ENCODE data around the gene MDN1.
A peak's percentile ranks its signal among the peaks of the same experiment; 100 is the strongest.
"Not testable (repeated sequence)": the region's sequence is repeated elsewhere in the genome, so short reads cannot be mapped to it uniquely, and the experiment has no call there.

The MDN1 gene

GRCh38 chr6:89819336-89820130 is at the start of gene MDN1:
MDN1 (minus strand) TSS chr6:89819794; CDS start chr6:89819607, 187 bp downstream.
- Histone ChIP-seq H3K9ac (ENCODE audit: low read depth, low read length) (peak within 1 kb of the TSS; percentile 97), H3K4me1 (ENCODE audit: insufficient read depth, low read length) (peaks cover 14% of the 10 kb centered on the region; the same call in 1 of the 2 replicates), H3K9me3 (ENCODE audit: control insufficient read depth, insufficient read depth, low read length) (no peaks in the 10 kb centered on the region), H3K36me3 (ENCODE audit: insufficient read depth, low read length) (peaks cover 4% of the 10 kb centered on the region; the same call in 1 of the 2 replicates)

DNA sequence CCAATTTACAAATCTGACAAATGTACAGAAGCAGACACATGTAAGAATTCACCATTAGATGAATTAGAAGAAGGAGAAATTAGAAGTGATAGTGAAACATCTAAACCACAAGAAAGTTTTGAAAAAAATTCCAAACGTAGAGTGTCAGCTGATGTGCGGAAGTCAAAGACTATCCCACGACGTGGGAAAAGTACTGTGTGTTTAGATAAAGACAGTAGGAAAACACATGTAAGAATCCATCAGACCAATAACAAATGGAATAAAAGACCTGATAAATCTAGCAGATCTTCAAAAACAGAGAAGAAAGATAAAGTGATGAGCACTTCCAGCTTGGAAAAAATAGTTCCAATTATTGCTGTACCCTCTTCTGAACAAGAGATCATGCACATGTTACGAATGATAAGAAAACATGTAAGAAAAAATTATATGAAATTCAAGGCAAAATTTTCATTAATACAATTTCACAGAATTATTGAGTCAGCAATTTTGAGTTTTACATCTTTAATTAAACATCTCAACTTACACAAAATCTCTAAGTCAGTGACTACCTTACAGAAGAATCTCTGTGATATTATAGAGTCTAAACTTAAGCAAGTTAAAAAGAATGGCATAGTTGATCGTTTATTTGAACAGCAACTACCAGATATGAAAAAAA is 46.6 kb upstream of the MDN1 start:
- Histone ChIP-seq H3K9me3 (ENCODE audit: control insufficient read depth, insufficient read depth, low read length) (no peaks in the 10 kb centered on the region; the same call in 1 of the 2 replicates), H3K9ac (ENCODE audit: low read depth, low read length) (no peak overlapping the region), H3K4me1 (ENCODE audit: insufficient read depth, low read length) (no peaks in the 10 kb centered on the region), H3K36me3 (ENCODE audit: insufficient read depth, low read length) (peaks cover 32% of the 10 kb centered on the region)

GRCh38 chr6:89862698-89863097 is 43.1 kb upstream of the MDN1 start:
- Histone ChIP-seq H3K9ac (ENCODE audit: low read depth, low read length) (no peak overlapping the region), H3K4me1 (ENCODE audit: insufficient read depth, low read length) (no peaks in the 10 kb centered on the region), H3K36me3 (ENCODE audit: insufficient read depth, low read length) (peaks cover 32% of the 10 kb centered on the region), H3K9me3 (ENCODE audit: control insufficient read depth, insufficient read depth, low read length) (no peaks in the 10 kb centered on the region; the same call in 1 of the 2 replicates)

DNA sequence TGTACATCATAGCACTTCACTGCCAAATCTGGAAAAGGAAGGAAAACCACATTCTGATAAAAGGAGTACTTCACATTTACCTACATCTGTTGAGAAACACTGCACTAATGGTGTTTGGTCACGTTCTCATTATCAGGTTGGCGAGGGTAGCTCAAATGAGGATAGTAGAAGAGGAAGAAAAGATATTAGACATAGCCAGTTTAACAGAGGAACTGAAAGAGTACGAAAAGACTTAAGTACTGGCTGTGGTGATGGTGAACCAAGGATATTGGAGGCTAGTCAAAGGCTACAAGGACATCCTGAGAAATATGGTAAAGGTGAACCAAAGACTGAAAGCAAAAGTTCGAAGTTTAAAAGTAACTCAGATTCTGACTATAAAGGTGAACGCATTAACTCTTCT is 42.7 kb upstream of the MDN1 start:
- Histone ChIP-seq H3K9ac (ENCODE audit: low read depth, low read length) (no peak overlapping the region), H3K9me3 (ENCODE audit: control insufficient read depth, insufficient read depth, low read length) (no peaks in the 10 kb centered on the region; the same call in 1 of the 2 replicates), H3K36me3 (ENCODE audit: insufficient read depth, low read length) (peaks cover 31% of the 10 kb centered on the region), H3K4me1 (ENCODE audit: insufficient read depth, low read length) (no peaks in the 10 kb centered on the region)

GRCh38 chr6:89859744-89860143 is 40.1 kb upstream of the MDN1 start:
- Histone ChIP-seq H3K9ac (ENCODE audit: low read depth, low read length) (no peak overlapping the region), H3K36me3 (ENCODE audit: insufficient read depth, low read length) (peaks cover 28% of the 10 kb centered on the region), H3K9me3 (ENCODE audit: control insufficient read depth, insufficient read depth, low read length) (no peaks in the 10 kb centered on the region), H3K4me1 (ENCODE audit: insufficient read depth, low read length) (no peaks in the 10 kb centered on the region)

GRCh38 chr6:89858041-89858440 is 38.4 kb upstream of the MDN1 start:
- Histone ChIP-seq H3K36me3 (ENCODE audit: insufficient read depth, low read length) (peaks cover 23% of the 10 kb centered on the region), H3K9me3 (ENCODE audit: control insufficient read depth, insufficient read depth, low read length) (no peaks in the 10 kb centered on the region), H3K4me1 (ENCODE audit: insufficient read depth, low read length) (no peaks in the 10 kb centered on the region), H3K9ac (ENCODE audit: low read depth, low read length) (no peak overlapping the region)

DNA sequence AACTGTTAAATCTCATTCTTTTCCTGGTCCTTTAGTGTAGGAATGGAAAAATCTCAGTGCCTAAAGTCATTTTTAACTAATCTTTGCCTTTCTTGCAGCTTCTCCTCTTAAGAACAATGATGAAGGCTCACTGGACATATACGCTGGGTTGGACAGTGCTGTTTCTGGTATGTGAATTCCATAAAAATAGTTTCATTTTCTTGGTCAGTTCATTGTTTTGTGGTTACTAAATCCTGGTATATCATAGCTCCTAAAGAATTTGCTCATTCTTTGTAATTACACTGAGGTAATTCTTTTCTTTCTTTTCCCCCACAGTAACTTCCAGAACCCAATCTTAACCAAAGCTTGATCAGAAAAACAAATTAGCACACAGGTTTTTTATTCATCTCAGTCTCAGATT is 33.5 kb upstream of the MDN1 start:
- no peak overlapping the region for H3K9ac ChIP-seq (ENCODE audit: low read depth, low read length)
- H3K36me3 ChIP-seq (ENCODE audit: insufficient read depth, low read length): peaks cover 8% of the 10 kb centered on the region
- H3K9me3 ChIP-seq (ENCODE audit: control insufficient read depth, insufficient read depth, low read length): no peaks in the 10 kb centered on the region
- no peaks in the 10 kb centered on the region for H3K4me1 ChIP-seq (ENCODE audit: insufficient read depth, low read length)

- H3K36me3 ChIP-seq (ENCODE audit: insufficient read depth, low read length): not testable (repeated sequence)
Measured at GRCh38 chr6:89847513-89847912, 27.9 kb upstream of the MDN1 start.

GRCh38 chr6:89843070-89843469 is 23.5 kb upstream of the MDN1 start:
- no peaks in the 10 kb centered on the region; the same call in 1 of the 2 replicates for H3K36me3 ChIP-seq (ENCODE audit: insufficient read depth, low read length)
- no peaks in the 10 kb centered on the region for H3K9me3 ChIP-seq (ENCODE audit: control insufficient read depth, insufficient read depth, low read length)
- no peak overlapping the region for H3K9ac ChIP-seq (ENCODE audit: low read depth, low read length)
- peaks cover 4% of the 10 kb centered on the region; the same call in 1 of the 2 replicates for H3K4me1 ChIP-seq (ENCODE audit: insufficient read depth, low read length)

More at GRCh38 chr6:89847513-89847912, 27.9 kb upstream of the MDN1 start:
- H3K9ac ChIP-seq (ENCODE audit: low read depth, low read length); H3K4me1 ChIP-seq (ENCODE audit: insufficient read depth, low read length); H3K9me3 ChIP-seq (ENCODE audit: control insufficient read depth, insufficient read depth, low read length): not testable (repeated sequence)

GRCh38 chr6:89842228-89842627 is 22.6 kb upstream of the MDN1 start:
- H3K36me3 ChIP-seq (ENCODE audit: insufficient read depth, low read length): no peaks in the 10 kb centered on the region; the same call in 1 of the 2 replicates

GRCh38 chr6:89840538-89840937 is 20.9 kb upstream of the MDN1 start:
- peaks cover 4% of the 10 kb centered on the region; the same call in 1 of the 2 replicates for H3K4me1 ChIP-seq (ENCODE audit: insufficient read depth, low read length)
- H3K9ac ChIP-seq (ENCODE audit: low read depth, low read length): no peak overlapping the region
- H3K36me3 ChIP-seq (ENCODE audit: insufficient read depth, low read length): peaks cover 4% of the 10 kb centered on the region; the same call in 1 of the 2 replicates
- H3K9me3 ChIP-seq (ENCODE audit: control insufficient read depth, insufficient read depth, low read length): no peaks in the 10 kb centered on the region

More at GRCh38 chr6:89842228-89842627, 22.6 kb upstream of the MDN1 start:
- Histone ChIP-seq H3K9ac (ENCODE audit: low read depth, low read length) (no peak overlapping the region), H3K9me3 (ENCODE audit: control insufficient read depth, insufficient read depth, low read length) (no peaks in the 10 kb centered on the region), H3K4me1 (ENCODE audit: insufficient read depth, low read length) (peaks cover 4% of the 10 kb centered on the region; the same call in 1 of the 2 replicates)

- Histone ChIP-seq H3K9ac (ENCODE audit: low read depth, low read length) (no peak overlapping the region), H3K9me3 (ENCODE audit: control insufficient read depth, insufficient read depth, low read length) (no peaks in the 10 kb centered on the region), H3K4me1 (ENCODE audit: insufficient read depth, low read length) (no peaks in the 10 kb centered on the region), H3K36me3 (ENCODE audit: insufficient read depth, low read length) (peaks cover 12% of the 10 kb centered on the region)
Measured at GRCh38 chr6:89836639-89837222, 17.1 kb upstream of the MDN1 start.

DNA sequence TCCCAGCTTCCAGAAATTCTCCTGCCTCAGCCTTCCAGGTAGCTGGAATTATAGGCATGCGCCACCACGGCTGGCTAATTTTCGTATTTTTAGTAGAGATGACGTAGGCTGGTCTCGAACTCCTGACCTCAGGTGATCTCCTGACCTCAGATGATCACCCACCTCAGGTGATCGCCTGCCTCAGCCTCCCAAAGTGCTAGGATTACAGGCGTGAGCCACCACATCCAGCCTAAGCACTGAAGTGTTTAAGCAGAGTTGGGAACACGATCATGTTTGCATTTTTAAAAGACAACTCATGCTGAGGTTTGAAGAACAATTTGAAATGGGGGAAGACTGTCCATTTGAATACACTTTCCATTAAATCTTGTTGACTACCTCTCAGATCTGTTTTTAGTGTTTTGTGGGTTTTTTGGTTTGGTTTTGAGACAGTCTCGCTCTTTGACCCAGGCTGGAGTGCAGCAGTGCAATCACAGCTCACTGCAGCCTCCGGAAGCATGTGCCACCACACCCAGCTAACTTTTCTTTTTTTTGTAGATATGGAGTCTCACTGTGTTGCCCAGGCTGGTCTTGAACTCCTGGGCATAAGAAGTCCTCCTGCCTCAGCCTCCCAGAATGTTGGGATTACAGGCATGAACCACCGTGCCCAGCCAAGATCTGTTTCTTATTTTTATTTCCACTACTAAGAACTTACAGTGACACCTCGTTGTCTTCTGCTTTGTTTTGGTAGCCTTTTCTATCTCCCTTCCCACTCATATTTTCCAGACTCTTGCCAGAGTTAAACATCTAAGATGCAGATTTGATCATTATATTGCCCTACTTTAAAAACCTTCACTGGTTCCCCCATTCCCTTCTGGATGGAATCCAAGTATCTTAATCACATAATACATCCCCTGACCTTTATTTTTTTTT is 15.5 kb upstream of the MDN1 start:
- no peaks in the 10 kb centered on the region for H3K4me1 ChIP-seq (ENCODE audit: insufficient read depth, low read length)
- H3K36me3 ChIP-seq (ENCODE audit: insufficient read depth, low read length): peaks cover 15% of the 10 kb centered on the region
- no peak overlapping the region for H3K9ac ChIP-seq (ENCODE audit: low read depth, low read length)
- no peaks in the 10 kb centered on the region for H3K9me3 ChIP-seq (ENCODE audit: control insufficient read depth, insufficient read depth, low read length)
